IMR-90 (cell line): ENCODE data around the gene NCKAP5. TPM values are rescaled to one million over a fixed set of nuclear protein-coding genes. Genes with fewer than 3 reads are reported as not detected.

ENCODE experiments used
- ATAC-seq: fragments of 200-7000 bp; cut with Tn5 transposase; 2 replicates; pipeline ENCODE4 v1.9.1; 2020; ENCODE audit warnings: low read depth, mild to moderate bottlenecking, moderate library complexity
- BruUV-seq: library from RNA; stranded (reverse); fragments of 400-500 nt; replicated peaks from 2 replicates; lab custom pipeline; 2021; lab: Mats Ljungman, UMichigan
- CTCF ChIA-PET: fragments of 300-600 bp; formaldehyde crosslinking; extraction: SDS; loops from one replicate; lab custom pipeline; 2021; ENCODE audit warnings: antibody characterized with exemption; lab: Yijun Ruan, JAX
- POLR2A ChIA-PET: fragments of 300-600 bp; sonication (Branson Sonifier 250); formaldehyde crosslinking; loops from one replicate; lab custom pipeline; 2022; ENCODE audit warnings: antibody characterized with exemption; ENCODE audit not compliant: unreplicated experiment; lab: Charles Lee
- DNase-seq: peaks from one replicate; pipeline ENCODE4 v3.0.0; 2013
- H2AFZ ChIP-seq: replicated peaks from 2 replicates; pipeline ENCODE3; 2013; ENCODE audit warnings: low read length, mild to moderate bottlenecking; ENCODE audit not compliant: poor library complexity
- H2AK5ac ChIP-seq: 2 replicates; pipeline ENCODE4 v1.6.1; 2013; ENCODE audit warnings: low read depth, low read length, inconsistent platforms
- H2AK9ac ChIP-seq: replicated peaks from 2 replicates; pipeline ENCODE3; 2013; ENCODE audit warnings: mild to moderate bottlenecking, low read depth, low read length, moderate library complexity; ENCODE audit not compliant: poor library complexity
- H2BK120ac ChIP-seq: 2 replicates; pipeline ENCODE4 v1.6.1; 2013; ENCODE audit warnings: low read depth, low read length, inconsistent platforms
- H2BK15ac ChIP-seq: 3 replicates; pipeline ENCODE4 v1.6.1; 2013; ENCODE audit warnings: low read depth, low read length, inconsistent platforms
- H2BK20ac ChIP-seq: 2 replicates; pipeline ENCODE4 v1.6.1; 2013; ENCODE audit warnings: low read depth, mild to moderate bottlenecking, inconsistent platforms, low read length, moderate library complexity
- H2BK5ac ChIP-seq: 2 replicates; pipeline ENCODE4 v1.6.1; 2013; ENCODE audit warnings: mild to moderate bottlenecking, low read depth, low read length, inconsistent platforms; ENCODE audit not compliant: poor library complexity, severe bottlenecking
- H3K14ac ChIP-seq: replicated peaks from 2 replicates; pipeline ENCODE4 v1.6.1; 2013; ENCODE audit warnings: low read depth, low read length, inconsistent platforms
- H3K18ac ChIP-seq: 2 replicates; pipeline ENCODE4 v1.6.1; 2013; ENCODE audit warnings: low read depth, low read length, control low read depth
- H3K23ac ChIP-seq: 2 replicates; pipeline ENCODE4 v1.6.1; 2013; ENCODE audit warnings: low read depth, low read length, inconsistent platforms
- H3K27ac ChIP-seq: 2 replicates; pipeline ENCODE4 v1.5.1; 2013; ENCODE audit warnings: mild to moderate bottlenecking, control low read depth, low read length; ENCODE audit not compliant: insufficient read depth
- H3K27me3 ChIP-seq: 2 replicates; pipeline ENCODE4 v1.6.1; 2013; ENCODE audit warnings: low read length; ENCODE audit not compliant: control insufficient read depth, insufficient read depth
- H3K36me3 ChIP-seq: 2 replicates; pipeline ENCODE4 v1.6.1; 2013; ENCODE audit warnings: low read length, mixed read lengths; ENCODE audit not compliant: control insufficient read depth, insufficient read depth
- H3K4ac ChIP-seq: 2 replicates; pipeline ENCODE4 v1.6.1; 2013; ENCODE audit warnings: low read depth, low read length, inconsistent platforms
- H3K4me1 ChIP-seq: 2 replicates; pipeline ENCODE4 v1.6.1; 2013; ENCODE audit warnings: low read length, mixed read lengths; ENCODE audit not compliant: control insufficient read depth, insufficient read depth
- H3K4me2 ChIP-seq: 2 replicates; pipeline ENCODE4 v1.6.1; 2013; ENCODE audit warnings: low read depth, mild to moderate bottlenecking, control low read depth, low read length, moderate library complexity
- H3K4me3 ChIP-seq: 2 replicates; pipeline ENCODE4 v1.5.1; 2013; ENCODE audit warnings: low read depth, mild to moderate bottlenecking, control low read depth, low read length, moderate library complexity; ENCODE audit not compliant: insufficient read depth
- H3K56ac ChIP-seq: 2 replicates; pipeline ENCODE4 v1.6.1; 2013; ENCODE audit warnings: low read length, inconsistent platforms; ENCODE audit not compliant: insufficient read depth; ENCODE audit errors: extremely low read depth
- H3K79me1 ChIP-seq, 2 experiments: 2 replicates each; pipeline ENCODE4 v1.6.1; 2013; ENCODE audit warnings: low read length in 2 of 2, inconsistent platforms in 1 of 2, low read depth in 1 of 2
- H3K9ac ChIP-seq: 2 replicates; pipeline ENCODE4 v1.6.1; 2013; ENCODE audit warnings: low read depth, low read length, control low read depth
- H3K9me1 ChIP-seq: 2 replicates; pipeline ENCODE4 v1.6.1; 2013; ENCODE audit warnings: low read length, inconsistent platforms; ENCODE audit not compliant: insufficient read depth
- H3K9me3 ChIP-seq: 2 replicates; pipeline ENCODE4 v1.6.1; 2013; ENCODE audit warnings: low read length; ENCODE audit not compliant: control insufficient read depth, insufficient read depth
- H4K20me1 ChIP-seq: 2 replicates; pipeline ENCODE4 v1.6.1; 2013; ENCODE audit warnings: low read length, inconsistent platforms; ENCODE audit not compliant: insufficient read depth
- H4K5ac ChIP-seq: 2 replicates; pipeline ENCODE4 v1.6.1; 2013; ENCODE audit warnings: mild to moderate bottlenecking, low read depth, low read length, control low read depth
- H4K8ac ChIP-seq, 2 experiments: 2 replicates each; pipeline ENCODE4 v1.6.1; 2013; ENCODE audit warnings: low read depth in 2 of 2, low read length in 2 of 2, control low read depth in 1 of 2, inconsistent platforms in 1 of 2
- H4K91ac ChIP-seq: 2 replicates; pipeline ENCODE4 v1.6.1; 2013; ENCODE audit warnings: low read depth, low read length, inconsistent platforms; ENCODE audit not compliant: insufficient read depth
- BHLHE40 ChIP-seq: fragments of 150-350 bp; IDR thresholded peaks from 2 replicates; pipeline ENCODE4 v1.6.1; 2016; ENCODE audit warnings: mild to moderate bottlenecking, low read depth, low read length
- CHD1 ChIP-seq: IDR thresholded peaks from 2 replicates; pipeline ENCODE4 v1.6.1; 2012; ENCODE audit warnings: low read depth, low read length, improper control_type of control experiment
- FOS ChIP-seq: fragments of 150-350 bp; IDR thresholded peaks from 2 replicates; pipeline ENCODE4 v1.6.1; 2016; ENCODE audit warnings: low read depth, low read length
- MAFK ChIP-seq: IDR thresholded peaks from 2 replicates; pipeline ENCODE4 v1.6.1; 2012; ENCODE audit warnings: low read depth, low read length, improper control_type of control experiment
- MAZ ChIP-seq: IDR thresholded peaks from 2 replicates; pipeline ENCODE4 v1.6.1; 2012; ENCODE audit warnings: low read depth, mild to moderate bottlenecking, low read length, improper control_type of control experiment, moderate library complexity, borderline replicate concordance
- MXI1 ChIP-seq: IDR thresholded peaks from 2 replicates; pipeline ENCODE4 v1.6.1; 2012; ENCODE audit warnings: low read depth, mild to moderate bottlenecking, low read length, moderate library complexity, borderline replicate concordance
- NFE2L2 ChIP-seq: fragments of 150-350 bp; IDR thresholded peaks from 2 replicates; pipeline ENCODE4 v1.6.1; 2016; ENCODE audit warnings: low read depth, mild to moderate bottlenecking, low read length
- POLR2A ChIP-seq: IDR thresholded peaks from 2 replicates; pipeline ENCODE4 v1.6.1; 2012; ENCODE audit warnings: mild to moderate bottlenecking, low read depth, low read length
- RCOR1 ChIP-seq: IDR thresholded peaks from 2 replicates; pipeline ENCODE4 v1.6.1; 2012; ENCODE audit warnings: mild to moderate bottlenecking, low read length, improper control_type of control experiment; ENCODE audit not compliant: insufficient replicate concordance
- RFX5 ChIP-seq: IDR thresholded peaks from 2 replicates; pipeline ENCODE4 v1.8.0; 2012; ENCODE audit warnings: low read depth, mild to moderate bottlenecking, low read length, moderate library complexity
- SMC3 ChIP-seq: fragments of 150-350 bp; IDR thresholded peaks from 2 replicates; pipeline ENCODE4 v1.6.1; 2016; ENCODE audit warnings: low read depth, mild to moderate bottlenecking, antibody characterized with exemption, low read length, moderate library complexity
- WGBS, 2 experiments: methylation state at CpG; one replicate each; pipeline versions ENCODE4 v1.1.5 to v1.1.7; 2013; ENCODE audit warnings: missing lambda C conversion rate in 2 of 2; ENCODE audit not compliant: insufficient read length in 1 of 2; ENCODE audit errors: extremely low coverage in 2 of 2; 5-methylcytosine and 5-hydroxymethylcytosine counted together
- dilution Hi-C: fragments of 300-500 bp; cut with HindIII; formaldehyde crosslinking; loops from one replicate; pipeline ENCODE4 v1.14.3; 2018; ENCODE audit warnings: low sequenced_read_pairs; ENCODE audit not compliant: unreplicated experiment
- in situ Hi-C: fragments of 300-500 bp; cut with MboI; formaldehyde crosslinking; loops from 3 replicates; pipeline ENCODE4 v1.14.3; 2019; ENCODE audit warnings: low sequenced_read_pairs, inconsistent platforms, mixed read lengths
- intact Hi-C: fragments of 100-400 bp; cut with micrococcal nuclease; formaldehyde crosslinking; loops from 2 replicates; pipeline ENCODE4 v1.10.0; 2022
- polyA plus RNA-seq, 3 experiments: library from polyadenylated mRNA; depleted of rRNA; stranded (reverse); fragments of >200 nt; gene quantifications; 2 replicates each; pipeline ENCODE4 v1.2.3, GENCODE V29; 2012; ENCODE audit warnings: low replicate concordance in 1 of 3
- total RNA-seq: library from RNA; depleted of rRNA; stranded (reverse); fragments of >200 nt; gene quantifications from 2 replicates; pipeline ENCODE4 v1.2.3, GENCODE V29; 2012
- TF ChIP-seq, protein P1 (sequence below): fragments of 150-350 bp; IDR thresholded peaks from 2 replicates; pipeline ENCODE4 v1.6.1; 2017; ENCODE audit warnings: mild to moderate bottlenecking, antibody characterized with exemption, low read length, low read depth
- TF ChIP-seq, protein P2 (sequence below): fragments of 150-350 bp; IDR thresholded peaks from 2 replicates; pipeline ENCODE4 v1.6.1; 2016; ENCODE audit warnings: low read depth, mild to moderate bottlenecking, low read length, moderate library complexity, borderline replicate concordance
- TF ChIP-seq, protein P3 (sequence below): conservative IDR thresholded peaks from 2 replicates; pipeline ENCODE4 v1.5.1; 2012; ENCODE audit warnings: mild to moderate bottlenecking, low read depth, low read length, improper control_type of control experiment

The NCKAP5 gene
- total and polyA plus RNA-seq, 2 of the 4 experiments (the other 2 are of a cell fraction): 2.7 to 3.9 TPM

DNA sequence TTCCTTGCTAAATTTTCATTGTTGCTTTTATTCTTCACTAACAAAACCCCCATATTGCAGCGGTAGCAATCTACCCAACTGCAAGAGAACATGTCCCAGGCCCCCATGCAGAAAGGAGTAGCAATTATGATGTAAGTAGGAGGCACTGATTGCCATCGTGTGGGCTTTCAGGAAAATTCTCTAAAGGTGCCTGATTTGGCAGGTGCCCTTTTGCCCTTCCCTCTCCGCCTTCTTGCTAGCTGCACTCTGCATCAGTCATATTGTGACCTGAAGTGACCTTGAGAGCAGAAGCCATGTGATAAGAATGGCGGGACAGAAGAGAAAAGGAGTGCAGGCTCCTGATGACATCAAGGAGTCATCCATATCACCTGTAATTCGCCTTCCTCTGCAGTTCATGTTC is 112.1 kb downstream of the NCKAP5 start:
- no peak overlapping the region for H2BK20ac ChIP-seq
- TF ChIP-seq FOS: no peak
- no peak for TF ChIP-seq NFE2L2
- TF ChIP-seq POLR2A: no peak
- TF ChIP-seq, protein P1, sequence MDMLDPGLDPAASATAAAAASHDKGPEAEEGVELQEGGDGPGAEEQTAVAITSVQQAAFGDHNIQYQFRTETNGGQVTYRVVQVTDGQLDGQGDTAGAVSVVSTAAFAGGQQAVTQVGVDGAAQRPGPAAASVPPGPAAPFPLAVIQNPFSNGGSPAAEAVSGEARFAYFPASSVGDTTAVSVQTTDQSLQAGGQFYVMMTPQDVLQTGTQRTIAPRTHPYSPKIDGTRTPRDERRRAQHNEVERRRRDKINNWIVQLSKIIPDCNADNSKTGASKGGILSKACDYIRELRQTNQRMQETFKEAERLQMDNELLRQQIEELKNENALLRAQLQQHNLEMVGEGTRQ: no peak
- no peak for TF ChIP-seq RCOR1
- no peak for TF ChIP-seq SMC3
- TF ChIP-seq, protein P2, sequence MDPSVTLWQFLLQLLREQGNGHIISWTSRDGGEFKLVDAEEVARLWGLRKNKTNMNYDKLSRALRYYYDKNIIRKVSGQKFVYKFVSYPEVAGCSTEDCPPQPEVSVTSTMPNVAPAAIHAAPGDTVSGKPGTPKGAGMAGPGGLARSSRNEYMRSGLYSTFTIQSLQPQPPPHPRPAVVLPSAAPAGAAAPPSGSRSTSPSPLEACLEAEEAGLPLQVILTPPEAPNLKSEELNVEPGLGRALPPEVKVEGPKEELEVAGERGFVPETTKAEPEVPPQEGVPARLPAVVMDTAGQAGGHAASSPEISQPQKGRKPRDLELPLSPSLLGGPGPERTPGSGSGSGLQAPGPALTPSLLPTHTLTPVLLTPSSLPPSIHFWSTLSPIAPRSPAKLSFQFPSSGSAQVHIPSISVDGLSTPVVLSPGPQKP: no peak
- TF ChIP-seq, protein P3, sequence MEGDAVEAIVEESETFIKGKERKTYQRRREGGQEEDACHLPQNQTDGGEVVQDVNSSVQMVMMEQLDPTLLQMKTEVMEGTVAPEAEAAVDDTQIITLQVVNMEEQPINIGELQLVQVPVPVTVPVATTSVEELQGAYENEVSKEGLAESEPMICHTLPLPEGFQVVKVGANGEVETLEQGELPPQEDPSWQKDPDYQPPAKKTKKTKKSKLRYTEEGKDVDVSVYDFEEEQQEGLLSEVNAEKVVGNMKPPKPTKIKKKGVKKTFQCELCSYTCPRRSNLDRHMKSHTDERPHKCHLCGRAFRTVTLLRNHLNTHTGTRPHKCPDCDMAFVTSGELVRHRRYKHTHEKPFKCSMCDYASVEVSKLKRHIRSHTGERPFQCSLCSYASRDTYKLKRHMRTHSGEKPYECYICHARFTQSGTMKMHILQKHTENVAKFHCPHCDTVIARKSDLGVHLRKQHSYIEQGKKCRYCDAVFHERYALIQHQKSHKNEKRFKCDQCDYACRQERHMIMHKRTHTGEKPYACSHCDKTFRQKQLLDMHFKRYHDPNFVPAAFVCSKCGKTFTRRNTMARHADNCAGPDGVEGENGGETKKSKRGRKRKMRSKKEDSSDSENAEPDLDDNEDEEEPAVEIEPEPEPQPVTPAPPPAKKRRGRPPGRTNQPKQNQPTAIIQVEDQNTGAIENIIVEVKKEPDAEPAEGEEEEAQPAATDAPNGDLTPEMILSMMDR: no peak
- no peak for TF ChIP-seq MXI1
- no peak for TF ChIP-seq MAZ
- TF ChIP-seq CHD1: no peak
- TF ChIP-seq MAFK: no peak
- TF ChIP-seq BHLHE40: no peak
- no peak for TF ChIP-seq RFX5
- no peak overlapping the region for H4K8ac ChIP-seq
- H4K20me1 ChIP-seq: no peaks in the 10 kb centered on the region
- dilution Hi-C loops (no loop called here), in situ Hi-C loops (no loop called here), intact Hi-C loops (no loop called here)
- no peak overlapping the region for H3K18ac ChIP-seq
- H3K56ac ChIP-seq: no peak overlapping the region
- H3K23ac ChIP-seq: no peak overlapping the region
- CTCF ChIA-PET: interaction anchor here (0.6 kb wide), 1 partner anchor 106 kb away, joined by 3 read pairs; no protein-coding TSS in a partner anchor
- no peak overlapping the region for H3K4ac ChIP-seq
- BruUV-seq: no TSS peak
- H3K36me3 ChIP-seq: no peaks in the 10 kb centered on the region
- H3K79me1 ChIP-seq: peaks cover 0 to 4% of the 10 kb centered on the region in 2 experiments; a peak in 1 of 4 replicates
- H3K14ac ChIP-seq: no peak overlapping the region
- no peak overlapping the region for H2AK5ac ChIP-seq
- H3K4me3 ChIP-seq: no peak overlapping the region
- H2BK5ac ChIP-seq: no peak overlapping the region
- no peak overlapping the region for H2AFZ ChIP-seq
- H3K9me3 ChIP-seq: no peaks in the 10 kb centered on the region
- DNase-seq (no peak), ATAC-seq (no peak)
- no CpG with 5 or more reads among the region's 5 CpGs for WGBS, 2 experiments
- H3K27ac ChIP-seq: no peak overlapping the region
- H3K9me1 ChIP-seq: no peaks in the 10 kb centered on the region; the same call in 1 of the 2 replicates
- H4K5ac ChIP-seq: no peak overlapping the region
- no peak overlapping the region for H2BK120ac ChIP-seq
- no peak overlapping the region for H2AK9ac ChIP-seq
- no peak overlapping the region for H3K9ac ChIP-seq
- no peak overlapping the region for H3K4me2 ChIP-seq
- H2BK15ac ChIP-seq: no peak overlapping the region
- H3K27me3 ChIP-seq: no peaks in the 10 kb centered on the region
- H3K4me1 ChIP-seq: peaks cover 2% of the 10 kb centered on the region; the same call in 1 of the 2 replicates
- POLR2A ChIA-PET: no interaction called here
- H4K91ac ChIP-seq: no peak overlapping the region
